SK-N-SH (cell line): ENCODE data around the gene U2SURP. TPM values are rescaled to one million over a fixed set of nuclear protein-coding genes. Genes with fewer than 3 reads are reported as not detected.

ENCODE experiments used
- CTCF ChIA-PET: fragments of 300-600, 350-600 bp; formaldehyde crosslinking; extraction: SDS; loops from one replicate; lab custom pipeline; 2021; lab: Yijun Ruan, JAX
- POLR2A ChIA-PET: fragments of 350-600 bp; sonication (Branson Sonifier 250); formaldehyde crosslinking; extraction: SDS; loops from one replicate; lab custom pipeline; 2020; ENCODE audit warnings: antibody characterized with exemption, inconsistent platforms; lab: Yijun Ruan, JAX
- DNase-seq: peaks from one replicate; pipeline ENCODE4 v3.0.0; 2012
- H2AFZ ChIP-seq: fragments of 200-600 bp; sonication (generic); 2 replicates; pipeline ENCODE4 v1.8.1; 2016; ENCODE audit warnings: antibody characterized with exemption, mild to moderate bottlenecking, low read depth
- H3F3A ChIP-seq: fragments of 200-600 bp; sonication (generic); replicated peaks from 2 replicates; pipeline ENCODE3; 2016; ENCODE audit warnings: antibody characterized with exemption, mild to moderate bottlenecking; ENCODE audit not compliant: insufficient read depth
- H3K27ac ChIP-seq, 2 experiments: fragments of 200-500 bp in 1 of 2; fragments of 200-600 bp in 1 of 2; sonication (Bioruptor generic) in 1 of 2; sonication (generic), shearing (Covaris generic) in 1 of 2; 2 replicates each; pipeline versions ENCODE4 v1.5.1 to v1.6.1; 2014 to 2016; ENCODE audit warnings: low read depth in 2 of 2, inconsistent platforms in 1 of 2, low read length in 1 of 2, mild to moderate bottlenecking in 1 of 2, mixed read lengths in 1 of 2
- H3K27me3 ChIP-seq: fragments of 200-600 bp; sonication (generic), shearing (Covaris generic); 2 replicates; pipeline ENCODE4 v1.6.1; 2016; ENCODE audit warnings: mixed run types; ENCODE audit not compliant: insufficient read depth
- H3K36me3 ChIP-seq, 2 experiments: fragments of 200-500 bp in 1 of 2; fragments of 200-600 bp in 1 of 2; sonication (Bioruptor generic) in 1 of 2; sonication (generic) in 1 of 2; replicated peaks in 1 of 2; 2 replicates each; pipeline versions ENCODE3 to v1.5.1; 2014 to 2016; ENCODE audit warnings: low read length in 1 of 2, mild to moderate bottlenecking in 1 of 2; ENCODE audit not compliant: insufficient read depth in 2 of 2, control insufficient read depth in 1 of 2
- H3K4me1 ChIP-seq, 2 experiments: fragments of 200-500 bp in 1 of 2; fragments of 200-600 bp in 1 of 2; sonication (Bioruptor generic) in 1 of 2; sonication (generic), shearing (Covaris generic) in 1 of 2; 2 replicates each; pipeline versions ENCODE4 v1.5.1 to v1.6.1; 2014 to 2016; ENCODE audit warnings: low read depth in 1 of 2, low read length in 1 of 2, mixed run types in 1 of 2; ENCODE audit not compliant: insufficient read depth in 2 of 2, control insufficient read depth in 1 of 2
- H3K4me2 ChIP-seq: fragments of 200-600 bp; sonication (generic), shearing (Covaris generic); 2 replicates; pipeline ENCODE4 v1.6.1; 2017; ENCODE audit warnings: mixed run types
- H3K4me3 ChIP-seq, 2 experiments: fragments of 200-500 bp in 1 of 2; fragments of 200-600 bp in 1 of 2; sonication (Bioruptor generic) in 1 of 2; sonication (generic), shearing (Covaris generic) in 1 of 2; 2 replicates each; pipeline versions ENCODE4 v1.5.1 to v1.8.1; 2014 to 2016; ENCODE audit warnings: low read depth in 2 of 2, inconsistent platforms in 1 of 2, low read length in 1 of 2, mild to moderate bottlenecking in 1 of 2, mixed read lengths in 1 of 2, moderate library complexity in 1 of 2
- H3K79me2 ChIP-seq: fragments of 200-600 bp; sonication (generic); 2 replicates; pipeline ENCODE4 v1.8.1; 2017; ENCODE audit warnings: mild to moderate bottlenecking; ENCODE audit not compliant: insufficient read depth
- H3K9ac ChIP-seq: fragments of 200-600 bp; sonication (generic); 2 replicates; pipeline ENCODE4 v1.6.1; 2017; ENCODE audit warnings: mixed run types
- H3K9me2 ChIP-seq: fragments of 200-600 bp; sonication (generic); 2 replicates; pipeline ENCODE4 v1.6.1; 2017; ENCODE audit warnings: mixed run types
- H3K9me3 ChIP-seq: fragments of 200-600 bp; sonication (generic); 2 replicates; pipeline ENCODE4 v1.6.1; 2017; ENCODE audit warnings: mixed run types, mild to moderate bottlenecking, moderate library complexity
- H4K20me1 ChIP-seq: fragments of 200-600 bp; sonication (generic); 2 replicates; pipeline ENCODE4 v1.6.1; 2017; ENCODE audit warnings: mild to moderate bottlenecking, mixed run types; ENCODE audit not compliant: insufficient read depth
- CHD2 ChIP-seq: fragments of 150-350 bp; IDR thresholded peaks from 2 replicates; pipeline ENCODE4 v1.6.1; 2018; ENCODE audit warnings: low read length; ENCODE audit not compliant: partially characterized antibody
- EP300 ChIP-seq, 2 experiments: IDR thresholded peaks; 2 replicates each; pipeline versions ENCODE4 v1.4.0 to v1.6.1; 2012; ENCODE audit warnings: borderline replicate concordance in 1 of 2, low read depth in 1 of 2, low read length in 1 of 2
- EZH2phosphoT487 ChIP-seq: fragments of 200-600 bp; sonication (generic); IDR thresholded peaks from 2 replicates; pipeline ENCODE4 v1.6.1; 2017; ENCODE audit warnings: low read depth, mixed run types, mild to moderate bottlenecking, antibody characterized with exemption, moderate library complexity, borderline replicate concordance
- FOSL2 ChIP-seq: IDR thresholded peaks from 2 replicates; pipeline ENCODE4 v1.4.0; 2012; ENCODE audit warnings: low read depth, mild to moderate bottlenecking, moderate library complexity, borderline replicate concordance
- FOXM1 ChIP-seq: IDR thresholded peaks from 2 replicates; pipeline ENCODE4 v1.4.0; 2012; ENCODE audit warnings: low read depth, mild to moderate bottlenecking
- GATA2 ChIP-seq: sonication (generic); formaldehyde crosslinking; IDR thresholded peaks from 2 replicates; pipeline ENCODE4 v1.5.0; 2020; ENCODE audit warnings: mild to moderate bottlenecking, missing genetic modification reagents
- JUND ChIP-seq: IDR thresholded peaks from 2 replicates; pipeline ENCODE4 v1.4.0; 2012
- MXI1 ChIP-seq: IDR thresholded peaks from 2 replicates; pipeline ENCODE4 v1.6.1; 2012; ENCODE audit warnings: mild to moderate bottlenecking, low read depth, low read length, improper control_type of control experiment
- PBX3 ChIP-seq: IDR thresholded peaks from 2 replicates; pipeline ENCODE4; 2012
- RAD21 ChIP-seq: IDR thresholded peaks from 2 replicates; pipeline ENCODE4 v1.6.1; 2012; ENCODE audit warnings: mild to moderate bottlenecking, low read length
- RFX5 ChIP-seq: IDR thresholded peaks from 2 replicates; pipeline ENCODE4 v1.6.1; 2012; ENCODE audit warnings: mild to moderate bottlenecking, improper control_type of control experiment, low read length
- RXRA ChIP-seq: IDR thresholded peaks from 2 replicates; pipeline ENCODE4 v1.4.0; 2012; ENCODE audit warnings: low read depth, mild to moderate bottlenecking, borderline replicate concordance
- SMC3 ChIP-seq: IDR thresholded peaks from 2 replicates; pipeline ENCODE4 v1.6.1; 2012; ENCODE audit warnings: low read depth, low read length, improper control_type of control experiment
- TCF12 ChIP-seq: IDR thresholded peaks from 2 replicates; pipeline ENCODE4 v1.4.0; 2012
- YY1 ChIP-seq: IDR thresholded peaks from 2 replicates; pipeline ENCODE4 v1.4.0; 2012; ENCODE audit warnings: low read depth, mild to moderate bottlenecking
- WGBS: methylation state at CpG from one replicate; pipeline ENCODE4 v1.1.6; 2017; ENCODE audit warnings: low lambda C conversion rate; 5-methylcytosine and 5-hydroxymethylcytosine counted together
- polyA plus RNA-seq, 3 experiments: library from polyadenylated mRNA; depleted of rRNA; stranded (reverse); fragments of >200 nt; gene quantifications; 2 replicates each; pipeline ENCODE4 v1.2.3, GENCODE V29; 2012
- TF ChIP-seq, protein P1 (sequence below): IDR thresholded peaks from 2 replicates; pipeline ENCODE4 v1.4.0; 2012; ENCODE audit warnings: low read depth, borderline replicate concordance
- TF ChIP-seq, protein P2 (sequence below): IDR thresholded peaks from 2 replicates; pipeline ENCODE4 v1.6.1; 2012; ENCODE audit warnings: mild to moderate bottlenecking, low read depth, low read length, moderate library complexity

The U2SURP gene
- polyA plus RNA-seq, 1 of the 3 experiments (the other 2 are of a cell fraction), result 10.9 TPM

- H3K4me3 ChIP-seq, result no peak overlapping the region
- peaks cover 76 to 82% of the 10 kb centered on the region in 2 experiments for H3K36me3 ChIP-seq
- H3K9ac ChIP-seq, result no peak overlapping the region
- POLR2A ChIA-PET, result no interaction called here
- H2AFZ ChIP-seq, result no peak overlapping the region
- H3F3A ChIP-seq, result no peaks in the 10 kb centered on the region
- no peaks in the 10 kb centered on the region for H4K20me1 ChIP-seq
- no peaks in the 10 kb centered on the region for H3K4me1 ChIP-seq
- no peak for DNase-seq
- H3K79me2 ChIP-seq, result no peaks in the 10 kb centered on the region
- TF ChIP-seq PBX3 (no peak), MXI1 (no peak), TCF12 (no peak)
- no peak overlapping the region for H3K4me2 ChIP-seq
- no peaks in the 10 kb centered on the region for H3K9me3 ChIP-seq
- no peak overlapping the region for H3K27ac ChIP-seq
- no peaks in the 10 kb centered on the region for H3K27me3 ChIP-seq
- H3K9me2 ChIP-seq, result peaks cover 3% of the 10 kb centered on the region; the same call in 1 of the 2 replicates
- 97% methylated on average over 3 of the region's 3 CpGs for WGBS
- CTCF ChIA-PET, result interaction anchor here (0.8 kb wide), 1 partner anchor 16 kb away, joined by 3 read pairs; no protein-coding TSS in a partner anchor
Measured at GRCh38 chr3:143056372-143056771, 55.0 kb downstream of the U2SURP start.

DNA sequence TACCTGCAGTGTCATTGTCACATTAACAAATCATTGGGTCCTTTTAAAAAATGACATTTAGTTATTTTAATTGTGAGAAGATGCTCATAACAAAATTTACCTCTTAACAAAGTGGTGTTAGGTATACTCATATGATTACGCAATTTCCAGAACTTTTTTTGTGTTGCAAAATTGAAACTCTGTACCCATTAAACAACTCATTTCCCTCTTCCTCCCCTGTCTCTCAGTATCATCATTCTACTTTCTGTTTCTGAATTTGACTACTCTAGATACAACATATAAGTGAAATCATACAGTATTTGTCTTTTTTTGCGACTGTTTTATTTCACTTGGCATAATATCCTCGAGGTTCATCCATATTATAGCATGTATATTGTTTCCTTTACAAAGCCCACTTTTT is 59.5 kb downstream of the U2SURP start:
- 97% methylated on average over 3 of the region's 3 CpGs for WGBS
- Histone ChIP-seq H2AFZ (no peak overlapping the region), H3F3A (peaks cover 9% of the 10 kb centered on the region), H3K4me2 (no peak overlapping the region), H3K4me1 (no peaks in the 10 kb centered on the region), H3K27ac (no peak overlapping the region), H3K36me3 (peaks cover 44 to 50% of the 10 kb centered on the region in 2 experiments), H3K27me3 (no peaks in the 10 kb centered on the region), H3K9me2 (peaks cover 3% of the 10 kb centered on the region; the same call in 1 of the 2 replicates), H3K79me2 (no peaks in the 10 kb centered on the region), H3K9me3 (no peaks in the 10 kb centered on the region), H3K9ac (no peak overlapping the region), H3K4me3 (no peak overlapping the region), H4K20me1 (no peaks in the 10 kb centered on the region)
- ChIA-PET POLR2A (no interaction called here), CTCF (no interaction called here)
- TF ChIP-seq EZH2phosphoT487 (no peak), RFX5 (no peak), JUND (no peak), EP300 (IDR thresholded peaks at IDR 0.05; ENCODE audit: borderline replicate concordance in 1 of 2, low read depth in 1 of 2, low read length in 1 of 2) (no peak), SMC3 (no peak), RAD21 (no peak), GATA2 (no peak), RXRA (no peak), FOXM1 (no peak), FOSL2 (no peak), CHD2 (no peak), YY1 (no peak)
- TF ChIP-seq, protein P1, sequence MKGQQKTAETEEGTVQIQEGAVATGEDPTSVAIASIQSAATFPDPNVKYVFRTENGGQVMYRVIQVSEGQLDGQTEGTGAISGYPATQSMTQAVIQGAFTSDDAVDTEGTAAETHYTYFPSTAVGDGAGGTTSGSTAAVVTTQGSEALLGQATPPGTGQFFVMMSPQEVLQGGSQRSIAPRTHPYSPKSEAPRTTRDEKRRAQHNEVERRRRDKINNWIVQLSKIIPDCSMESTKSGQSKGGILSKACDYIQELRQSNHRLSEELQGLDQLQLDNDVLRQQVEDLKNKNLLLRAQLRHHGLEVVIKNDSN, result no peak
- TF ChIP-seq, protein P2, sequence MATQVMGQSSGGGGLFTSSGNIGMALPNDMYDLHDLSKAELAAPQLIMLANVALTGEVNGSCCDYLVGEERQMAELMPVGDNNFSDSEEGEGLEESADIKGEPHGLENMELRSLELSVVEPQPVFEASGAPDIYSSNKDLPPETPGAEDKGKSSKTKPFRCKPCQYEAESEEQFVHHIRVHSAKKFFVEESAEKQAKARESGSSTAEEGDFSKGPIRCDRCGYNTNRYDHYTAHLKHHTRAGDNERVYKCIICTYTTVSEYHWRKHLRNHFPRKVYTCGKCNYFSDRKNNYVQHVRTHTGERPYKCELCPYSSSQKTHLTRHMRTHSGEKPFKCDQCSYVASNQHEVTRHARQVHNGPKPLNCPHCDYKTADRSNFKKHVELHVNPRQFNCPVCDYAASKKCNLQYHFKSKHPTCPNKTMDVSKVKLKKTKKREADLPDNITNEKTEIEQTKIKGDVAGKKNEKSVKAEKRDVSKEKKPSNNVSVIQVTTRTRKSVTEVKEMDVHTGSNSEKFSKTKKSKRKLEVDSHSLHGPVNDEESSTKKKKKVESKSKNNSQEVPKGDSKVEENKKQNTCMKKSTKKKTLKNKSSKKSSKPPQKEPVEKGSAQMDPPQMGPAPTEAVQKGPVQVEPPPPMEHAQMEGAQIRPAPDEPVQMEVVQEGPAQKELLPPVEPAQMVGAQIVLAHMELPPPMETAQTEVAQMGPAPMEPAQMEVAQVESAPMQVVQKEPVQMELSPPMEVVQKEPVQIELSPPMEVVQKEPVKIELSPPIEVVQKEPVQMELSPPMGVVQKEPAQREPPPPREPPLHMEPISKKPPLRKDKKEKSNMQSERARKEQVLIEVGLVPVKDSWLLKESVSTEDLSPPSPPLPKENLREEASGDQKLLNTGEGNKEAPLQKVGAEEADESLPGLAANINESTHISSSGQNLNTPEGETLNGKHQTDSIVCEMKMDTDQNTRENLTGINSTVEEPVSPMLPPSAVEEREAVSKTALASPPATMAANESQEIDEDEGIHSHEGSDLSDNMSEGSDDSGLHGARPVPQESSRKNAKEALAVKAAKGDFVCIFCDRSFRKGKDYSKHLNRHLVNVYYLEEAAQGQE, result no peak
- no peak for DNase-seq
